ENCODE measurements around the gene CBFB.

DNA sequence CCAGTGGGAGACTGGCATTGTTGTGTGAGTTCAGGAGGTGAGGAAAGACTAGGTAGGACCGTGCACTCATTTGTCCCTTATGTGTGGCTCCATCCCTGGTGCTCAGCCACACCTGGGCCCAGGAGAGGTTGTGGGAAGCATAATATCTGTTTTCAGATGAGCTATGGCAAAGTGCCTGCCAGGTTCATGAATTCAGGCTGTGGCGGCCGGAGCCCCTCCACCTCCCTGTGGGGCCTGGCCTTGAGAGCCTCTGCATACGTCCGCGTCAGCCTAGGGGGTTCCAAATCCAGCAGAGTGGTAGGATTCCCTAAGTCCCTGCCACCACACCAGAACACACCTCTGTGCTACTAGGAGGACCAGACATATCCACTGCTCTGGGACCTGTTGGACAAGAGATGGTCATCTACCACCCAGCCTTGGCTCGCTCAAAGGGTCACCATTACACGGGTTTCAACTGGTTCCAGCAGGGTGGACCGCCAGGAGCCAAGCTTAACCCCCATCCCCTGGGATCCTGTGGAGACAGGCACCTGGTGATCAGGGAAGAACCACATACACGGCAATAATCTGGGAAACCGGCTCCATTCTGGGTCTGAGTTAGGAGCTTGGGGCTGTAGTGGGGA lies 119.8 kb downstream of the CBFB start:
- TF ChIP-seq, protein P1, sequence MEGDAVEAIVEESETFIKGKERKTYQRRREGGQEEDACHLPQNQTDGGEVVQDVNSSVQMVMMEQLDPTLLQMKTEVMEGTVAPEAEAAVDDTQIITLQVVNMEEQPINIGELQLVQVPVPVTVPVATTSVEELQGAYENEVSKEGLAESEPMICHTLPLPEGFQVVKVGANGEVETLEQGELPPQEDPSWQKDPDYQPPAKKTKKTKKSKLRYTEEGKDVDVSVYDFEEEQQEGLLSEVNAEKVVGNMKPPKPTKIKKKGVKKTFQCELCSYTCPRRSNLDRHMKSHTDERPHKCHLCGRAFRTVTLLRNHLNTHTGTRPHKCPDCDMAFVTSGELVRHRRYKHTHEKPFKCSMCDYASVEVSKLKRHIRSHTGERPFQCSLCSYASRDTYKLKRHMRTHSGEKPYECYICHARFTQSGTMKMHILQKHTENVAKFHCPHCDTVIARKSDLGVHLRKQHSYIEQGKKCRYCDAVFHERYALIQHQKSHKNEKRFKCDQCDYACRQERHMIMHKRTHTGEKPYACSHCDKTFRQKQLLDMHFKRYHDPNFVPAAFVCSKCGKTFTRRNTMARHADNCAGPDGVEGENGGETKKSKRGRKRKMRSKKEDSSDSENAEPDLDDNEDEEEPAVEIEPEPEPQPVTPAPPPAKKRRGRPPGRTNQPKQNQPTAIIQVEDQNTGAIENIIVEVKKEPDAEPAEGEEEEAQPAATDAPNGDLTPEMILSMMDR (IDR thresholded peaks at IDR 0.05), result no peak
- TF ChIP-seq POLR2A (IDR thresholded peaks at IDR 0.05), result no peak

Measured in adrenal gland (tissue), 5 donors.